NCI-H187 treated with DMSO at 0.1 percent for 48 hours (cell line): ENCODE results near the gene LHX3.
A peak's percentile ranks its signal among the peaks of the same experiment; 100 is the strongest.

Source experiments
- DNase-seq: peaks from one replicate; lab custom pipeline; 2025; lab: John Stamatoyannopoulos, UW

The LHX3 gene

GRCh38 chr9:136177224-136177623, 27.7 kb downstream of the LHX3 start:
- DNase-seq, result no peak

DNA sequence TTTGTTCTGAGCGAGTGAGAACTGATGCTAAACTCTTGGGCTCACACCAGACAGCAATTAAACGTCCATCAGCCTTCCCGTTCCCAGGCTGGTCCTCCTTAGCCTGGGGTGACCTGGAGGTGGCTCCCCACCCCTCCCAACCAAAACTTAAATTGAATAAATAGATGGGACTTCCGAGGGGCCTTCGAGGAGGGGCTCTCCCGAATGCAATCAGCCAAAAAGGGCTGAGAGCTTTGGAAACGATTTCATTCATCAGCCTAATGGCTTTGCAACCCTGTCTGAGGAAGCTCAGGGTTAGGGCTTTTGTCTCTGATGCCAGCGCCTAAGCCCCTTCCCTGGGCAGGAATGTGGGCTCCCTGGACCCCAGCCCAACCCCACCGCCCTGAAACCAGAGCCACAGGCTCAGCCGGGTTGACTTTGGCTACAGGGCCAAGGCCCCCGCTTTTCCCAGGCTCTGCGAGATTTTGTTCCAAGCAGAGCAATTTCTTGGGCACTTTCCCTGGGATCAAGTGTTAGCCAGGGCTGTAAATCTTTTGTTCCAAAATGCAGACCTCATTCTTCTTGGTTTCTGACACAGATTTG, 29.2 kb downstream of the LHX3 start:
- DNase-seq, result no peak

- DNase-seq, result no peak
These were observed 29.9 kb downstream of the LHX3 start for GRCh38 chr9:136174779-136175615.

- no peak for DNase-seq
These were observed 31.2 kb downstream of the LHX3 start for GRCh38 chr9:136173648-136174290.

GRCh38 chr9:136172412-136173079, 32.4 kb downstream of the LHX3 start:
- peak; percentile 32 for DNase-seq

- DNase-seq, result no peak
These were observed 33.0 kb downstream of the LHX3 start for GRCh38 chr9:136171801-136172411.

GRCh38 chr9:136171009-136171800, 33.7 kb downstream of the LHX3 start:
- peak; percentile 14 for DNase-seq

DNA sequence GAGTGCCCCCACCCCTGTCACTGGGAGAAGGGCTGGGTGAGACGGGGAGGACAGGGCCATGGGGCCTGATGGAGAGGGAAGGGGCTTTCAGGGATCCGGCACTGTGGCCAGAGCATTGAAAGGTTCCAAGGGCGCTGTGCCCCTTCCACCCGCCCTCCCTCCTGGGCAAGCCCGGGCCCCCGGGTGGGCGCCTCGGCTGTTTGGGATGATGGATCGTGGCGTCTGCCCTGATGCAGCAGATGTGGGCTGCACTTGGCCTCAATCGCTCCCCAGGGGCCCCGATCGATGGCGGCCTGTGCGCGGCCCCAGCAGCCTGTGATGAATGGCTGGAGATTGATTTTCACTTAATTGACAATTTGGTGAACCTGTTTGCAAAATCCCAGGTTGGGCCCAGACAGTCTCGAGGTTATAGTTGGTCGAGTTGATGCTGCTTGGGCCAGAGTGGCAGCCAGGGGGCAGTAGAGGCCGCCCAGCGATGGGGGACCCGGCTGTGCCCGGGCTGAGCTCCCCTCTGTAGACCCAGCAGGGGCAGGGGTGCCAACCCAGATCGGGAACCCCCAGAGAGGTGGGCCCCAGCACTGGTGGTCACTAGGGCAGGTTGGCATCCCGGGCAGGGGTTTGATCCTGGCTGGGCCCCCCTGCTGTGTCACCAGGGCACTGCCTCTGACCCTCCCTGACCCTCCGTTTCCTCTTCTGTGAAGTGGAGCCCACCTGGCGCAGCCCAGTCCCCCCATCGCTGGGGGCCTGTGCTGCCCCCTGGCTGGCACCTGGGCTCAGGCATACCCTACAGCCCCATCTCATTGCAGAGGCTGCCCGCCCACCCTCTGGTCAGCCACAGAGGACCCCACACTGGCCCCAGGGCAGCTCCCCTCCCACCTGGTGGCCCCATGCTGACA, 34.7 kb downstream of the LHX3 start:
- DNase-seq, result no peak

DNA sequence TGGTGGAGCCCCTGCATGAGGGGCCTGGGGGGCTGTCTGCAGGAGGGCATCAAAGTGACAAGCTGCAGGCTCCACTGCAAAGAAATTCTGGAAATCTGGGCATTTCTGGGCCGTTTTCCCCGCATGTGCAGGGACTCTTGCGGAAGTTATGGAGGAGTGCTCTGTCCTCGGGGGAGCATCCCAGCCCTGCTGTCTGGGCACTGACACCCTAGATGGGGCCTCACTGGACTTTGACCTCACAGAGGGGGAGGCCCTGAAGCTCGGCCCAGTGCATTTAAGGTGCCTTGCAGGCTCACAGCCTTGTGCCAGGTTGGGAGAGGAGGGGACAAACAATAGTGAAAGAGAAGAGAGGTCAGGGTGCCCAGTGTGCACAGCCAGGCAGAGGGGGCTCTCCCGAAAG, 35.4 kb downstream of the LHX3 start:
- DNase-seq, result no peak

DNA sequence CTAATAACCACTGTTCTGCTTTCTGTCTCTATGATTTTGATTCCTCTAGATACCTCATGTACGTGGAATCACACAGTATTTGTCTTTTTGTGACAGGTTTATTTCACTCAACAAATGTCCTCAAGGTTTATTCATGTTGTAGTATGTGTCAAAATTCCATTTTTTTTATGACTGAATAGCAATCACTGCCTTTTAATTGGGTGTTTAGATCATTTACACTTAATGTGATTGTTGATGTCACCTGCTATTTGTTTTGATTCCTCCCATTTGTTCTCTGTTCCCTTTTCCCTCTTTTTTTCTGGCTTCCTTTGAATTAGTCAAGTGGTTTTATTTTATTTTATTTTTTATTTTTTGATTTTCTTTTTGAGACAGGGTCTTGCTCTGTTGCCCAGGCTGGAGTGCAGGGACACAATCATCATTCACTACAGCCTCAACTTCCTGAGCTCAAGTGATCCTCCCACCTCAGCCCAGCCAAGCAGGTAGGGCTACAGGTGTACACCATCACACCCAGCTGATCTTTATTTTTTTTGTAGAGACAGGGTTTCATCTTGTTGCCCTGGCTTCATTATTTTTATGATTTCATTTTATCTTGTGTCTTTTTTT, 41.6 kb downstream of the LHX3 start:
- no peak for DNase-seq

- DNase-seq, result no peak
These were observed 43.8 kb downstream of the LHX3 start for GRCh38 chr9:136160995-136161610.

GRCh38 chr9:136160381-136160841, 44.5 kb downstream of the LHX3 start:
- DNase-seq, result no peak

DNA sequence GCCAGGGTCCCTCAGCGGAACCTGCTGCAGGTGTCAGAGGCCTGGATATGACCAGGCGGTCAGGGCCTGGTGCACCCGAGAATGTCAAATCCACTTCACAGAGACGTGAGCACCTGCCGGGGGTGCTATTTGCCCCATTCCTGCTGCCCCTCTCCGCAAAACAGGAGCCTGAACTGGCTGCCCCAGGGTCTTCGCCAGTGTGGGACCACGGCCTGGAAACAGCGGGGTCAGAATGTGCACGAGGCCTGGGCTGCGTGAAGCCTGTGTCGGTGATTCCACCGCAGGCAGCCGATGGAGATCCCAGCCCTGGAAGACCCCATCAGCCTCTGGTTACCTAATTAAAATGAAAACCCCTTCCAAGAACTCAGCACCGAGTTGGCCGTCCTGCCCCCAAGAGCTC, 45.1 kb downstream of the LHX3 start:
- DNase-seq, result no peak

DNA sequence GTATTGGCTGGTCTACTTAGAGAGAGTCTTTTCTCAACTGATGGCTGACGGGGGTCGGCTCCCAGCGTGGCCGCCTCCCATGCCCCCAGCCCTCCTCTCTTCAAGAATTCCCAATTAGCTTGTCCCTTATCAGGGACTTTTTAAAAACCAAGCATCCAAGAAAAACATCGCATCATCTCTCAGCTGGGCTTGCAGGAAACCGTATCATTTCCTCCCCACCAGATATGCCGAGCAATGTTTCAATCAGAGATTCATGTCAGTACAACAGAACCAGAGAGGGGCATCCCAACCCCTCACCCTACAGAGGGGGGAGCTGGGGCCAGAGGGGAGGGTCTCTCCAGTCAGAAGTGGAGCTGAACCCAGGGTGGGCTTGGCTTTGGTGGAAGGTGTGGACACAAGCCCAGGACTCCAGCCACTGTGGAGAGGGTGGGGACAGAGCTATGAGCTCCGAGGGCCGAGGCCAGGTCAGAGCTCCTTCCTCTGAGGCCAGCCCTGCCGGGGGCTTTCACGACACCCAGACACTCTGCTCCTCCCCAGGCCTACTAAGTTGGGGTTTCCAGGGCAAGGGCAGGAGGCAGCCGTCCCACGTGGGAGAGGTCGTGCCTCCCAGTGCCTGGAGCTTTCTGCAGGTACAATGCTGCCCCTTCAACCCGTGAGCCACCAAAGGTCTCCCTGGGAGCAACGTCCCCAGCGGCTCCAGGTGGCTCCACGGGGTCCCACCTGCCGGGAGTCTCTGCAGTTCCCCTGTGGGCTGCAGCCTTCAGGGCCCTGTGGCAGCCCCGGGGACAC, 47.3 kb downstream of the LHX3 start:
- DNase-seq, result no peak

- DNase-seq, result no peak
These were observed 48.5 kb downstream of the LHX3 start for GRCh38 chr9:136156209-136157120.

GRCh38 chr9:136155576-136155975, 49.4 kb downstream of the LHX3 start:
- no peak for DNase-seq

DNA sequence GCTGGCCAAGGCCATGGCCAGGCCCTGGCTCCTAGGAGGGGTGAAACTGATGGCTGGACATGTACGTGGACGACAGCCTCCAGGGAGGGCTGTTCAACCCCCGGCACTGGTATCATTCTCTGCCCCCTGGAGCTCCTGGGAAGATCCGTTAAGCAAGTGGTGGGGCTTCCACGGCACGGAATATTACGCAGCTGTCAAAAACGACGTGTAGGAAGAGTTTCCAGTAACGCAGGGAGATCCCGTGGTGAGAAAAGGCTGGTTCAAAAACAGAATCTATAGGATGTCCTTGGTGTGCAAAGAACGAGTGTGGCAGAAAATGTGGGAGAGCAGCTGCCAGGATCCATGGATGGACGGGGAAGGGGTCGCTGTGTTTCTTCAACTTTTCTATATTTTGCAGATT, 50.0 kb downstream of the LHX3 start:
- no peak for DNase-seq
